Mucosa of descending colon (tissue), 3 donors: Measurements from ENCODE around the gene CHRM1. TPM values are rescaled to one million over a fixed set of nuclear protein-coding genes. Genes with fewer than 3 reads are reported as not detected.

ENCODE experiments used
- ATAC-seq: fragments of 200-7000 bp; cut with Tn5 transposase; one replicate; pipeline ENCODE4 v1.9.1; 2020; ENCODE audit warnings: mild to moderate bottlenecking, moderate library complexity
- DNase-seq, 3 donors: peaks; one replicate each; pipeline ENCODE4 v3.0.0-alpha.2; 2020
- H3K36me3 ChIP-seq: fragments of 200-600 bp; one replicate; pipeline ENCODE4 v1.8.0; 2021; ENCODE audit warnings: low read depth, mild to moderate bottlenecking
- H3K4me1 ChIP-seq: fragments of 200-600 bp; one replicate; pipeline ENCODE4 v1.8.0; 2021; ENCODE audit warnings: low read depth, mild to moderate bottlenecking
- H3K4me3 ChIP-seq: fragments of 200-600 bp; one replicate; pipeline ENCODE4 v1.8.0; 2021; ENCODE audit warnings: mild to moderate bottlenecking
- H3K9me3 ChIP-seq: fragments of 200-600 bp; one replicate; pipeline ENCODE4 v1.8.0; 2021; ENCODE audit warnings: mild to moderate bottlenecking
- intact Hi-C, 2 donors: fragments of 100-400 bp; cut with DNase I in 1 of 2; cut with micrococcal nuclease in 1 of 2; formaldehyde crosslinking; loops; one replicate each; pipeline versions ENCODE4 v1.11.0 to v1.11.1; 2022; cut with DNase I, micrococcal nuclease
- total RNA-seq, 3 donors: library from RNA; stranded (reverse); fragmentation: NEBNext Ultra II Directional in 2 of 3; extraction: Animal tissue kit (Norgen Biotek cat#: 25700) in 2 of 3; gene quantifications; one replicate each; pipeline versions ENCODE4 v1.2.1 to v1.2.4, GENCODE V29; 2021 to 2023
- TF ChIP-seq, protein P1 (sequence below): fragments of 200-600 bp; IDR thresholded peaks from one replicate; pipeline ENCODE4 v1.8.0; 2022; ENCODE audit warnings: antibody characterized with exemption, mild to moderate bottlenecking
- donor health status: DM: no; HTN: no; CAD: no; lungs with moderate emphysema.
- donor health status: DM: no; HTN: no; CAD: no.
- donor health status: DM: no; HTN: yes; CAD: no.

The CHRM1 gene
- total RNA-seq, 3 donors from 2014 or later: 0.89 to 1.4 (median 0.96) TPM

DNA sequence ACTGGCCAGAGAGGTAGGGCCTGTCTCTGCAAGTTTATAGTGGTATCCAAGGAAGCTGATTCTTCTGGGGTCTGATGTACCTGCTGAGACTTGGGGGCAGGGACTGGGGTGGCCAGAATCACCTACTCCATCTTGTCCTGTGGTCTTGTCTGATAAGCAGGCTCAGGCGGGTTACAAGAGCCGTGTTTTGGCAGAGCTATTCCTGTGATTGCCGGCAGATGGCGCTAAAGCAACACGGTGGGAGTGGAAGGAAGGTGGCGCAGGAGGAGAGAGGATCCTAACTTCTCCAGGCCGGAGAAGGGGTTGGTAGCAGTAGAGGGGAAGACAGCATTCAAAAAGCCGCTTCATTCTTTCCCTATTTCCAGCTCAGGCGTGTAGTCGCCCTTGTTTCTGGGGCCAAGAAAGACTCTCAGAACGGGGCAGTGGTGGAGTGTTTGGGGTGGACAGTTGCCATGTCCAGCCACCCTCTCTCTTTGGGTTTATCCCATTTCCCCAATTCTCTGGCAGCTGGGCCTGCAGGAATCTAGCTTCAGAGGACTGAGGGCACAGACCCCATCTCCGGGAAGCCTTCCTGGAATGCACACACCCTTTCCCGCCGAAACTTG lies 15.1 kb downstream of the CHRM1 start:
- intact Hi-C loops: loop anchor here (2.0 kb wide), 1 partner anchor 119 kb away; no protein-coding TSS in a partner anchor
- DNase-seq: peak; percentile 74 to 85 (median 79)
- no peaks in the 10 kb centered on the region for H3K36me3 ChIP-seq
- ATAC-seq: peak; percentile 75
- H3K9me3 ChIP-seq: no peaks in the 10 kb centered on the region
- no peak overlapping the region for H3K4me3 ChIP-seq
- TF ChIP-seq, protein P1, sequence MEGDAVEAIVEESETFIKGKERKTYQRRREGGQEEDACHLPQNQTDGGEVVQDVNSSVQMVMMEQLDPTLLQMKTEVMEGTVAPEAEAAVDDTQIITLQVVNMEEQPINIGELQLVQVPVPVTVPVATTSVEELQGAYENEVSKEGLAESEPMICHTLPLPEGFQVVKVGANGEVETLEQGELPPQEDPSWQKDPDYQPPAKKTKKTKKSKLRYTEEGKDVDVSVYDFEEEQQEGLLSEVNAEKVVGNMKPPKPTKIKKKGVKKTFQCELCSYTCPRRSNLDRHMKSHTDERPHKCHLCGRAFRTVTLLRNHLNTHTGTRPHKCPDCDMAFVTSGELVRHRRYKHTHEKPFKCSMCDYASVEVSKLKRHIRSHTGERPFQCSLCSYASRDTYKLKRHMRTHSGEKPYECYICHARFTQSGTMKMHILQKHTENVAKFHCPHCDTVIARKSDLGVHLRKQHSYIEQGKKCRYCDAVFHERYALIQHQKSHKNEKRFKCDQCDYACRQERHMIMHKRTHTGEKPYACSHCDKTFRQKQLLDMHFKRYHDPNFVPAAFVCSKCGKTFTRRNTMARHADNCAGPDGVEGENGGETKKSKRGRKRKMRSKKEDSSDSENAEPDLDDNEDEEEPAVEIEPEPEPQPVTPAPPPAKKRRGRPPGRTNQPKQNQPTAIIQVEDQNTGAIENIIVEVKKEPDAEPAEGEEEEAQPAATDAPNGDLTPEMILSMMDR: peak; percentile 97
- peaks cover 9% of the 10 kb centered on the region for H3K4me1 ChIP-seq

DNA sequence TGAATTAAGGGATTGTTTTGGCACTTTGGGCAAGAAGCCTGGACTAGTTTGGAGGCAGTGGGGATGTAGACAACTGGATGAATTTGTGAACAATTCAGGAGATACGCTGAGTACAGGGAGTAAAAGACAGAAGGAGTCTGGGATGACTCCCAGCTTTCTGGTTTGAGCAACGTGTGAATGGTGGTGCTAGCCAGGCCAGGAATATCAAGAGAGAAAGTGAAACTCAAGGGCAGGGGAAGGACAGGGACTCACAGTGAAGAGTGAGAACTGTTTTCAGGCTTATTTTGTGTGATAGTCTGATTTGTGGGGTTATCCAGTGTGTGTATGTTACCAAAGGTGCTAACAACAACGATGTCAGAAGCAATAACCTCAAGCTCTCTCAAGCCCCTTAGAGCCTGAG lies 15.9 kb downstream of the CHRM1 start:
- ATAC-seq (no peak), DNase-seq (no peak)
- Histone ChIP-seq H3K36me3 (no peaks in the 10 kb centered on the region), H3K4me1 (peaks cover 9% of the 10 kb centered on the region), H3K9me3 (no peaks in the 10 kb centered on the region), H3K4me3 (no peak overlapping the region)
- intact Hi-C loops: no loop called here
- TF ChIP-seq, protein P1: no peak

DNA sequence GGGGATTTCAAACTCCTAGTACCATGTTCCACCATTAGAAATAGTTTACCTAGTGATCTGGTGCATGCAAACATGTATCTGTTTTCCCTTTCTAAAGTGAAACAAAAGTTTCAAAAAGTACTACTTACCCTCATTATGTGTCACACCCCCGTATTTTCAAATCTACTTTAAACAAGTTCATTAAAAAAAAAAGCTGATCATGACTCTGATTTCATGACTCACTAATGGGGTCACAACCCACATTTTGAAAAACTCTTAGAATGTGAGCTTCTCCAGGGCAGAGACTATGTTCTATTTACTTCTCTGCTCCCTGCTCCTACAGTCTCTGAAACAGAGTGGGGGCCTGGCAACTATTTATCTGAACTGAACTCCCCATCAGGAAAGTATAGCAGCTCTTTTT lies 18.2 kb downstream of the CHRM1 start:
- Histone ChIP-seq H3K36me3 (no peaks in the 10 kb centered on the region), H3K9me3 (no peaks in the 10 kb centered on the region), H3K4me1 (no peaks in the 10 kb centered on the region), H3K4me3 (no peak overlapping the region)
- no peak for ATAC-seq
- TF ChIP-seq, protein P1: no peak
- intact Hi-C loops: no loop called here
- DNase-seq: no peak

DNA sequence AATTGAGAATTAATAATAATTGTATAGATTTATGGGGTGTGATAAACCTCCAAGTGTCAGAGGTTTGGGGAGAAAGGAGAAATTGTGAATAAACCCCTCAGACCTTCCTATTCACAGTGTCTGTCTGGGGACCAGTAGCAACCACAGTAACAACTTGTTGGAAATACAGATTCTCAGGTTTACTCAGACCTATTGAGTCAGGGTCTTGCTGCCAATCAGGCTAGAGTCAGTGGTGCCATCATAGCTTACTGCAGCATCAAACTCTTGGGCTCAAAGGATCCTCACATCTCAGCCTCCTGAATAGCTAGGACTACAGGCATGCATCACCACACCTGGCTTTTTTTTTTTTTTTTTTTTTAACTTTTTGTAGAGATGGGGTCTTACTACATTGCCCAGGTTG lies 23.1 kb downstream of the CHRM1 start:
- intact Hi-C loops: no loop called here
- TF ChIP-seq, protein P1: no peak
- no peak overlapping the region for H3K4me3 ChIP-seq
- DNase-seq (no peak), ATAC-seq (no peak)
- H3K36me3 ChIP-seq: no peaks in the 10 kb centered on the region
- H3K4me1 ChIP-seq: no peaks in the 10 kb centered on the region
- H3K9me3 ChIP-seq: no peaks in the 10 kb centered on the region

DNA sequence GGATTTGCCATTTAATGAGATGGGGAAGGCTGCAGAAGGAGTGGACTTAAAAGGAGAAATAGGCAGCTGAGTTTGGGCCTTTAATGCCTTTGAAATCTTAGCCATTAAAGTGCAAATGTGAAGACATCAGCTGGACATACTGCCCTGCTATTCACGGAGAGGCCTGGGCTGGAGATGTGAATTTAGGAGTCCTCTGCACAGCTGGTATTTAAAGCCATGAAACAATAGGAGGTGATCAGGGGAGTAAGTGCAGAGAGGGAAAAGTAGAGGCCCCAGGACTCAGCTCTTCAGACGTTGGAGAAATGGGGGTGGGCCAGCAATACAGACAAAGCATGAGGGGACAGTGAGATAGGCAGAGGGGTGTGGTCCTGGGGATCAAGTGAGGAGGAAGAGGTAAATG lies 23.9 kb downstream of the CHRM1 start:
- Histone ChIP-seq H3K4me3 (no peak overlapping the region), H3K36me3 (no peaks in the 10 kb centered on the region), H3K9me3 (no peaks in the 10 kb centered on the region), H3K4me1 (no peaks in the 10 kb centered on the region)
- TF ChIP-seq, protein P1: no peak
- intact Hi-C loops: no loop called here
- no peak for DNase-seq
- ATAC-seq: no peak

DNA sequence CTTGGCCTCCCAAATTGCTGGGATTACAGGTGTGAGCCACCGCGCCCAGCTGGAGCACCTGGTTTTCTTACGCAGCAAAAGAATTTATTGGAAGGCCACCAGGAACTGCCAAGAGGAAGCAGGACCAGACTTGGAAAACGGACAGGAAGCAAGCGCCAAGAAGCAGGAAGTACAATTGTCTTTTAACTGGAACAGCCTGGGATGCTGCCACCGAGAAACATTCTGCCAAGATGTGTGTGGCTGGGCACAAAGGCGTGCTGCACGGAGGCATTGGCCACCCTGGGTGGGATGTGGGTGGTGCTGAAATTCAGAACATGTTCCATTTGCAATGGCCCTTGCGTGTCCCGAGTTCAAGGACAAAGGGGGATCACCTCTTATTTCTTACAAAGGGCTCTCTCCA lies 25.1 kb downstream of the CHRM1 start:
- TF ChIP-seq, protein P1: no peak
- DNase-seq (no peak), ATAC-seq (peak; percentile 23)
- no peaks in the 10 kb centered on the region for H3K4me1 ChIP-seq
- no peaks in the 10 kb centered on the region for H3K9me3 ChIP-seq
- intact Hi-C loops: no loop called here
- no peaks in the 10 kb centered on the region for H3K36me3 ChIP-seq
- no peak overlapping the region for H3K4me3 ChIP-seq
